Heart left ventricle (tissue), 13 donors: ENCODE data around the gene SH3BP5L.

Experiments
- POLR2A ChIP-seq, 2 donors: fragments of 450-650 bp; IDR thresholded peaks; one replicate each; pipeline ENCODE4 v1.6.1; 2017; ENCODE audit warnings: antibody characterized with exemption in 2 of 2, mild to moderate bottlenecking in 2 of 2, moderate library complexity in 2 of 2
- TF ChIP-seq, protein P1 (sequence below), 12 donors: fragments of 200-600 bp; sonication (generic) in 4 of 12; IDR thresholded peaks; one replicate each; pipeline versions ENCODE4 v1.5.0 to v1.8.0; 2018 to 2022; ENCODE audit warnings: antibody characterized with exemption in 12 of 12, mild to moderate bottlenecking in 5 of 12
- donor health status: ischemic (EF 13 %, LVEDD 7.1; RV severe dilation, severe dysfunction).
- donor health status: DM: no; HTN: yes; CAD: no.
- donor health status: DM: no; HTN: no; CAD: no.
- donor health status: ischemic (EF 25% LVEDD 6.9; RV normal size, moderate dysfunction).
- donor health status: ischemic (EF 25% LVEDD 5.7; RV mildly dilated, moderate dysfunction).
- donor health status: ischemic (EF 35%, LVEDD 5.7; RV mildly dilated, moderate dysfunction).
- donor health status: nonischemic (EF 11% LVEDD 7.7; RV severe dilation, severe dysfunction).
- donor health status: DM: yes; HTN: yes; CAD: no.
- donor health status: PGD.
- donor health status: ischemic (EF 29% LVEDD 5.4; RV normal size, mild dysfunction).
- donor health status: nonischemic (EF 23%, LVEDD 6.1; RV moderate dilation, normal function).

GRCh38 chr1:248808876-248809275 is 16.8 kb downstream of the SH3BP5L start:
- TF ChIP-seq, protein P1, sequence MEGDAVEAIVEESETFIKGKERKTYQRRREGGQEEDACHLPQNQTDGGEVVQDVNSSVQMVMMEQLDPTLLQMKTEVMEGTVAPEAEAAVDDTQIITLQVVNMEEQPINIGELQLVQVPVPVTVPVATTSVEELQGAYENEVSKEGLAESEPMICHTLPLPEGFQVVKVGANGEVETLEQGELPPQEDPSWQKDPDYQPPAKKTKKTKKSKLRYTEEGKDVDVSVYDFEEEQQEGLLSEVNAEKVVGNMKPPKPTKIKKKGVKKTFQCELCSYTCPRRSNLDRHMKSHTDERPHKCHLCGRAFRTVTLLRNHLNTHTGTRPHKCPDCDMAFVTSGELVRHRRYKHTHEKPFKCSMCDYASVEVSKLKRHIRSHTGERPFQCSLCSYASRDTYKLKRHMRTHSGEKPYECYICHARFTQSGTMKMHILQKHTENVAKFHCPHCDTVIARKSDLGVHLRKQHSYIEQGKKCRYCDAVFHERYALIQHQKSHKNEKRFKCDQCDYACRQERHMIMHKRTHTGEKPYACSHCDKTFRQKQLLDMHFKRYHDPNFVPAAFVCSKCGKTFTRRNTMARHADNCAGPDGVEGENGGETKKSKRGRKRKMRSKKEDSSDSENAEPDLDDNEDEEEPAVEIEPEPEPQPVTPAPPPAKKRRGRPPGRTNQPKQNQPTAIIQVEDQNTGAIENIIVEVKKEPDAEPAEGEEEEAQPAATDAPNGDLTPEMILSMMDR (IDR thresholded peaks at IDR 0.05) = no peak
- TF ChIP-seq POLR2A (IDR thresholded peaks at IDR 0.05) = no peak
